Keratinocyte (primary cell): ENCODE results near the gene RMND5B. TPM values are rescaled to one million over a fixed set of nuclear protein-coding genes. Genes with fewer than 3 reads are reported as not detected.

Experiments
- DNase-seq: peaks from one replicate; pipeline ENCODE4 v3.0.0-alpha.2; 2011; ENCODE audit warnings: low read depth, missing footprints, low spot score
- FAIRE-seq: peaks from 2 replicates; lab custom pipeline; 2011; peaks lifted over from hg19 to GRCh38; lab: Jason Lieb, UNC
- H2AFZ ChIP-seq: 2 replicates; pipeline ENCODE4 v1.6.0; 2012; ENCODE audit warnings: low read length, control low read depth, inconsistent platforms; ENCODE audit not compliant: control insufficient read depth
- H3K27ac ChIP-seq: 2 replicates; pipeline ENCODE4 v1.5.1; 2011; ENCODE audit warnings: low read length; ENCODE audit not compliant: control insufficient read depth, insufficient read depth
- H3K27me3 ChIP-seq: 3 replicates; pipeline ENCODE4 v1.6.0; 2011; ENCODE audit warnings: low read length; ENCODE audit not compliant: control insufficient read depth, insufficient read depth; ENCODE audit errors: extremely low read depth
- H3K36me3 ChIP-seq, 2 experiments: 2 replicates in 1 of 2; 3 replicates in 1 of 2; pipeline ENCODE4 v1.5.1; 2011; ENCODE audit warnings: low read length in 2 of 2, mild to moderate bottlenecking in 1 of 2; ENCODE audit not compliant: control insufficient read depth in 2 of 2, insufficient read depth in 2 of 2; ENCODE audit errors: extremely low read depth in 1 of 2
- H3K4me1 ChIP-seq: 3 replicates; pipeline ENCODE4 v1.5.1; 2011; ENCODE audit warnings: low read length; ENCODE audit not compliant: control insufficient read depth, insufficient read depth; ENCODE audit errors: extremely low read depth
- H3K4me2 ChIP-seq: 3 replicates; pipeline ENCODE4 v1.6.0; 2011; ENCODE audit warnings: low read depth, low read length; ENCODE audit not compliant: control insufficient read depth, insufficient read depth; ENCODE audit errors: extremely low read depth
- H3K4me3 ChIP-seq, 3 experiments: fragments of 200-600 bp in 1 of 3; sonication (generic) in 1 of 3; 2 replicates in 2 of 3; 3 replicates in 1 of 3; pipeline ENCODE4 v1.5.1; 2011 to 2016; ENCODE audit warnings: low read length in 3 of 3, mild to moderate bottlenecking in 3 of 3, control low read depth in 2 of 3, inconsistent platforms in 1 of 3, low read depth in 1 of 3, mixed read lengths in 1 of 3, mixed run types in 1 of 3, moderate library complexity in 1 of 3; ENCODE audit not compliant: control insufficient read depth in 2 of 3, insufficient read depth in 2 of 3; ENCODE audit errors: extremely low read depth in 1 of 3
- H3K79me2 ChIP-seq: 2 replicates; pipeline ENCODE4 v1.6.0; 2012; ENCODE audit warnings: low read length; ENCODE audit not compliant: control insufficient read depth, insufficient read depth
- H3K9ac ChIP-seq: 3 replicates; pipeline ENCODE4 v1.6.0; 2011; ENCODE audit warnings: low read length; ENCODE audit not compliant: control insufficient read depth, insufficient read depth; ENCODE audit errors: extremely low read depth
- H3K9me1 ChIP-seq: 3 replicates; pipeline ENCODE4 v1.6.0; 2011; ENCODE audit warnings: low read length; ENCODE audit not compliant: control insufficient read depth, insufficient read depth; ENCODE audit errors: extremely low read depth
- H3K9me3 ChIP-seq: 2 replicates; pipeline ENCODE4 v1.5.1; 2012; ENCODE audit warnings: low read depth, low read length; ENCODE audit not compliant: control insufficient read depth
- H4K20me1 ChIP-seq: 3 replicates; pipeline ENCODE4 v1.6.0; 2011; ENCODE audit warnings: low read length; ENCODE audit not compliant: control insufficient read depth, insufficient read depth; ENCODE audit errors: extremely low read depth
- EZH2 ChIP-seq: IDR thresholded peaks from one replicate; pipeline ENCODE4 v1.6.1; 2012; ENCODE audit warnings: inconsistent platforms, mild to moderate bottlenecking, low read length, moderate library complexity
- dilution Hi-C: fragments of 300-500 bp; cut with MboI; formaldehyde crosslinking; loops from one replicate; pipeline ENCODE4 v1.7.0; 2020; ENCODE audit warnings: low sequenced_read_pairs; ENCODE audit not compliant: extremely low pct_ligation_motif_present
- polyA plus RNA-seq, 5 experiments: library from polyadenylated mRNA; depleted of rRNA in 3 of 5; stranded (reverse) in 3 of 5; stranded (forward) in 1 of 5; unstranded in 1 of 5; fragments of >200 nt; gene quantifications; 1 replicate in 1 of 5; 2 replicates in 3 of 5; 3 replicates in 1 of 5; pipeline versions ENCODE4 v1.2.1 to v1.2.3, GENCODE V29; 2011 to 2012; ENCODE audit warnings: missing spikeins in 2 of 5, low read depth in 1 of 5, low replicate concordance in 1 of 5
- TF ChIP-seq, protein P1 (sequence below), 3 experiments: IDR thresholded peaks in 1 of 3; conservative IDR thresholded peaks in 1 of 3; optimal IDR thresholded peaks in 1 of 3; 2 replicates in 2 of 3; 3 replicates in 1 of 3; pipeline versions ENCODE3 to v1.5.1; 2011; ENCODE audit warnings: low read length in 3 of 3, mild to moderate bottlenecking in 3 of 3, moderate library complexity in 2 of 3, control low read depth in 1 of 3, inconsistent platforms in 1 of 3; ENCODE audit not compliant: insufficient read depth in 2 of 3; ENCODE audit errors: extremely low read depth in 1 of 3

RMND5B gene
- polyA plus RNA-seq, 1 donor (not counting 4 experiments of a cell fraction or from before 2014, with no cell fraction given): 15.5 TPM

- DNase-seq (no peak), FAIRE-seq (no peak)
- Histone ChIP-seq H3K27me3 (peaks cover 8% of the 10 kb centered on the region), H2AFZ (no peak overlapping the region), H3K27ac (no peak overlapping the region), H3K36me3 (no peaks in the 10 kb centered on the region), H4K20me1 (no peaks in the 10 kb centered on the region), H3K79me2 (no peaks in the 10 kb centered on the region), H3K4me3 (no peak overlapping the region), H3K9ac (no peak overlapping the region), H3K9me3 (no peaks in the 10 kb centered on the region), H3K9me1 (no peaks in the 10 kb centered on the region), H3K4me1 (no peaks in the 10 kb centered on the region), H3K4me2 (no peak overlapping the region)
- TF ChIP-seq EZH2: no peak
- TF ChIP-seq, protein P1, sequence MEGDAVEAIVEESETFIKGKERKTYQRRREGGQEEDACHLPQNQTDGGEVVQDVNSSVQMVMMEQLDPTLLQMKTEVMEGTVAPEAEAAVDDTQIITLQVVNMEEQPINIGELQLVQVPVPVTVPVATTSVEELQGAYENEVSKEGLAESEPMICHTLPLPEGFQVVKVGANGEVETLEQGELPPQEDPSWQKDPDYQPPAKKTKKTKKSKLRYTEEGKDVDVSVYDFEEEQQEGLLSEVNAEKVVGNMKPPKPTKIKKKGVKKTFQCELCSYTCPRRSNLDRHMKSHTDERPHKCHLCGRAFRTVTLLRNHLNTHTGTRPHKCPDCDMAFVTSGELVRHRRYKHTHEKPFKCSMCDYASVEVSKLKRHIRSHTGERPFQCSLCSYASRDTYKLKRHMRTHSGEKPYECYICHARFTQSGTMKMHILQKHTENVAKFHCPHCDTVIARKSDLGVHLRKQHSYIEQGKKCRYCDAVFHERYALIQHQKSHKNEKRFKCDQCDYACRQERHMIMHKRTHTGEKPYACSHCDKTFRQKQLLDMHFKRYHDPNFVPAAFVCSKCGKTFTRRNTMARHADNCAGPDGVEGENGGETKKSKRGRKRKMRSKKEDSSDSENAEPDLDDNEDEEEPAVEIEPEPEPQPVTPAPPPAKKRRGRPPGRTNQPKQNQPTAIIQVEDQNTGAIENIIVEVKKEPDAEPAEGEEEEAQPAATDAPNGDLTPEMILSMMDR (optimal IDR thresholded peaks at IDR 0.05 in 1 of 3, IDR thresholded peaks at IDR 0.05 in 1 of 3, conservative IDR thresholded peaks at IDR 0.05 in 1 of 3; ENCODE audit: extremely low read depth in 1 of 3, insufficient read depth in 2 of 3, low read length in 3 of 3): no peak
- dilution Hi-C loops: no loop called here
Measured at GRCh38 chr5:178192787-178193186, 62.0 kb downstream of the RMND5B start.

DNA sequence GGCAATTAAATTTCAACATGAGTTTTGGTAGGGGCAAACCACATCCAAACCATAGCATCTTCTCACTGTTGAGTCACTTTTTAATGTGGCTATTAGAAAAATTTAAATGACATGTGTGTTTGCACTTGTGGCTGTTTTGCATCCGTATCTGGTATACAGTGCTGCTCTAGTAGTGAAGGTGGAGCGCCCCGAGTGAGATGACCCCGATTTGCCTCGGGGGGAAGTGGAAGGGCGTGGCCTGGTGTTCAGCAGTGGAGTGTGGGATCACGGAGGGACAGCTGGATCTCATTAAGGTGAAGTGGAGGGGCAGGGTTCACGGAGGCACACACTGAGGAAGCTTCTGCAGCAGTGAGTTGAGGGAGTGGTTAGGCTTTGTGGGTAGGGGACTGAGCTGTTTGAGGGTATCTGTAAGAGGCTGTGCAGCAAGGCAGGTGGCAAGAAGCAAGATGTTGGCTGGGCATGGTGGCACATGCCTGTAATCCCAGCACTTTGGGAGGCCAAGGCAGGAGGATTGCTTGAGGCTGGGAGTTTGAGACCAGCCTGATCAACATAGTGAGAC lies 62.5 kb downstream of the RMND5B start:
- FAIRE-seq: no peak
- Histone ChIP-seq H4K20me1 (no peaks in the 10 kb centered on the region), H3K4me3 (no peak overlapping the region), H3K9me3 (no peaks in the 10 kb centered on the region), H3K4me2 (no peak overlapping the region), H3K9me1 (no peaks in the 10 kb centered on the region), H3K9ac (no peak overlapping the region), H3K36me3 (no peaks in the 10 kb centered on the region), H3K27me3 (peaks cover 8% of the 10 kb centered on the region), H3K4me1 (no peaks in the 10 kb centered on the region), H3K27ac (no peak overlapping the region), H2AFZ (no peak overlapping the region), H3K79me2 (no peaks in the 10 kb centered on the region)
- TF ChIP-seq, protein P1 (optimal IDR thresholded peaks at IDR 0.05 in 1 of 3, IDR thresholded peaks at IDR 0.05 in 1 of 3, conservative IDR thresholded peaks at IDR 0.05 in 1 of 3; ENCODE audit: extremely low read depth in 1 of 3, insufficient read depth in 2 of 3, low read length in 3 of 3): no peak
- TF ChIP-seq EZH2: no peak
- DNase-seq: no peak
- dilution Hi-C loops: no loop called here
